ENCODE results near the gene GPS1.
A peak's percentile ranks its signal among the peaks of the same experiment; 100 is the strongest.

Gene GPS1

GRCh38 chr17:82103553-82104451 is 52.1 kb downstream of the GPS1 start:
- no peak for DNase-seq (ENCODE audit: low spot score)

- no peak for DNase-seq (ENCODE audit: low spot score)
Observed at GRCh38 chr17:82104797-82105416, 53.2 kb downstream of the GPS1 start.

- DNase-seq (ENCODE audit: low spot score): no peak
Observed at GRCh38 chr17:82105417-82105881, 53.8 kb downstream of the GPS1 start.

- peak; percentile 67 for DNase-seq (ENCODE audit: low spot score)
Observed at GRCh38 chr17:82105882-82106687, 54.4 kb downstream of the GPS1 start.

- DNase-seq (ENCODE audit: low spot score): no peak
Observed at GRCh38 chr17:82106688-82107305, 55.1 kb downstream of the GPS1 start.
